ENCODE data around the gene RHOV.

RHOV gene

DNA sequence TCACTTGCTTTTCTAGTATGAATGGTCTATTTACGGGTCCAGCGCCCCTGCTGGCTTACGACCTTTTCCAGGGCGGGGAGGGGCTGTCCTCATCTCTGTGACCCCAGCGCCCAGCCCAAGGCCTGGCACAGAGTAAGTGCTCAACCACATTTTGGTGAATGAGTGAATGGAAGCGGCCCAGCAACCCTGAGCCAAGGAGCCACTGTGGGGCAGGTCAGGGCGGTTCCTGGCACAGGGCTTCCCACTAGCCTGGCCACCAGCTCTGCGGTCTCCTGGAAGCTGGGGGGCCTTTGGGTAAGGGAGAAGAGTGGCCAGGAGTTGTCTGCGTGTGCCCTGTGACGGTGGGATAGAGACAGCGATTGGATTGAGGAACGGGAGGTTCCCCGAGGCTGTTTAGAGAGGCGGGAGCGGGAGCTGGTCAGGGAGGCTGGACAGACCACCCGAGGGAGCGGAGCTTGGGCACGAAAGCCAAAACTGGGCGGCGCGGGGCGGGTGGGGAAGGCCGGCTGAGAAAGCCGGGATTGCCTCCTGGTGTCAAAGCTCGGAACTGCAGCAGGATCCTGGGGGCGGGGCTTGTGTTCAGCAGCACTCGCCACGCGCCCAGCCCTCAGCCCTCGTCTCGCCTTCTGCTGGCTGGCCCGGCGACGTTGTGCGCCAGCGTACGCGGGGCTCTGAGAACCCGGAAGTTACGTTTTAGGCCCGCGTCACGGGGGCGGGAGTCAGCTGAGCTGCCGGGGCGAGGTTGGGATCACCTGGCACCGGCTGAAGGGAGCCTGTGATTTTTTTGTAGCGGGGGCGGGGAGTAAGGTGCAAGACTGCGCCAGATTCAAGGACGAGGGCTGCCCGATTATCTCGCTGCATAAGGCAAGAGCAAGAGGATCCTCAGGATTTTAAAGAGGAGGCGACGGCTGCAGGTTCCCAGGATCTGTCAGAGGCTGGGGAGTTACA is 20.0 kb upstream of the RHOV start, which contains the start of gene VPS18:
TSS of gene VPS18 (plus strand) at position 718 of the 948 bp plus-strand sequence. CDS start 319 bp downstream, outside the sequence.
- H3K4me1 Mint-ChIP-seq (ENCODE audit: low read depth) = peaks cover 32% of the 10 kb centered on the region
- no peaks in the 10 kb centered on the region for H3K9me3 Mint-ChIP-seq
- H3K4me3 Mint-ChIP-seq = peak within 1 kb of the TSS; percentile 98
- H3K27ac Mint-ChIP-seq = peak within 1 kb of the TSS; percentile 96
- H3K27me3 Mint-ChIP-seq (ENCODE audit: low read depth) = no peaks in the 10 kb centered on the region
- peaks cover 20% of the 10 kb centered on the region for H3K36me3 Mint-ChIP-seq (ENCODE audit: low read depth)

DNA sequence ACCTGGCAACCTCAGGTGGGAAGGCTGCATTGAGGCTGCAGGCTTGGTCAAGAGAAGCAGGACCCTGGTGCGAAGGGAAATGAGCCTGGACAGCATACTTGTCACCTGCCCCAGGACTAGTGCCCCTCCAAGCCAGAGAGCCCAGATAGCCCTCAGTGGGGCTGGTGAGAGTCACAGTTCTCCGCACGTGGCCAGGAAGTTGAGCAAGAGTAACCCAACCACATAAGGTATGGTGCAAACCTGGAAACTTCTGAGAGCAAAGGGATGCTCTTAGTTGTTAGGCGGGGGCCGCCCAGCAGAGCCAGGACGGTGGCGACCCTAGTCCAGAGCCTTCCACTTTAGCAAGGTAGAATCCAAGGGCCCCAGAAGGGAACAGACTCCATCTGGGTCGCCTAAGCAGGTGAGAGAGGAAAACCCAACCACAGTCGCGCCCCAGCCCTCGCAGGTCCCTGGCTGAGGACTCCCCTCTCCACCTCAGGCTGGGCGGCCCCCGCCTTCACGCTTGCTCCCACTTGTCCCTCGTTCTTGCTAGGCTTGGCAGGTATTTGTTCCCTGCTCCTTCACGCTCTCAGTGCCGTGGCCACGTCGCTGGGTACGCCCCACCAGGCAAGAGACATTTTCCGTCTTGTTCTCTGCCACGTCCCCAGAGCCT is 19.1 kb upstream of the RHOV start:
- H3K9me3 Mint-ChIP-seq = no peaks in the 10 kb centered on the region
- peaks cover 32% of the 10 kb centered on the region for H3K4me1 Mint-ChIP-seq (ENCODE audit: low read depth)
- peak overlapping the region; percentile 96 for H3K27ac Mint-ChIP-seq
- peak overlapping the region; percentile 49 for H3K4me3 Mint-ChIP-seq
- peaks cover 16% of the 10 kb centered on the region for H3K36me3 Mint-ChIP-seq (ENCODE audit: low read depth)
- no peaks in the 10 kb centered on the region for H3K27me3 Mint-ChIP-seq (ENCODE audit: low read depth)

DNA sequence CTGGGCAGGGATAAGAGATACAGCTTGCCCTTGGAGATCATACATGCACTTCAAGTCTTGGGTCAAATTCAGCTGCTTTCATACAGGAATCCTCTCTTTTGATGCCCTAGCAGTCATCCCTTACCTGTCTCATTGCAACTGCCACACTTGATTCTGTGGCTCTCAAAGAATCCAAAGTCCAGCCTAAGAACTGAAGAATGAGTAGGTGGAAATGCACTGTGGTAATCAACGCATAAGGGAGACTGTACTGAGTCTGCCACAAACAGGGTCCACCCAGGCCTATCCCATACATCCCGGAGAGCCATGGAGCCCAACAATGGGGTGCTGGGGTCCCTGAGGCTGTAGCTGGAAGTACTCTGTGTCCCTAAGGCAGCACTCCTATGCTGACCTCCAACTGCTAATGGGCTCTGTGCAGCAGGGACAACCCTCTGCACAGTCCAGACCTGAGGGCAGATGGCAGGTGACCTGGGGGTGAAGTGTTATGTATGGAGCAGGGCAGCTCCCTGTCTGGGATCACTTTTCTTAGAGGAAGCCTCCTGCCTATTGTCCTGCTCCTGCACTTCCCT is 18.5 kb upstream of the RHOV start:
- Mint-ChIP-seq H3K27me3 (ENCODE audit: low read depth) (no peaks in the 10 kb centered on the region), H3K27ac (no peak overlapping the region), H3K36me3 (ENCODE audit: low read depth) (peaks cover 16% of the 10 kb centered on the region), H3K4me3 (no peak overlapping the region), H3K4me1 (ENCODE audit: low read depth) (peaks cover 32% of the 10 kb centered on the region), H3K9me3 (no peaks in the 10 kb centered on the region)

DNA sequence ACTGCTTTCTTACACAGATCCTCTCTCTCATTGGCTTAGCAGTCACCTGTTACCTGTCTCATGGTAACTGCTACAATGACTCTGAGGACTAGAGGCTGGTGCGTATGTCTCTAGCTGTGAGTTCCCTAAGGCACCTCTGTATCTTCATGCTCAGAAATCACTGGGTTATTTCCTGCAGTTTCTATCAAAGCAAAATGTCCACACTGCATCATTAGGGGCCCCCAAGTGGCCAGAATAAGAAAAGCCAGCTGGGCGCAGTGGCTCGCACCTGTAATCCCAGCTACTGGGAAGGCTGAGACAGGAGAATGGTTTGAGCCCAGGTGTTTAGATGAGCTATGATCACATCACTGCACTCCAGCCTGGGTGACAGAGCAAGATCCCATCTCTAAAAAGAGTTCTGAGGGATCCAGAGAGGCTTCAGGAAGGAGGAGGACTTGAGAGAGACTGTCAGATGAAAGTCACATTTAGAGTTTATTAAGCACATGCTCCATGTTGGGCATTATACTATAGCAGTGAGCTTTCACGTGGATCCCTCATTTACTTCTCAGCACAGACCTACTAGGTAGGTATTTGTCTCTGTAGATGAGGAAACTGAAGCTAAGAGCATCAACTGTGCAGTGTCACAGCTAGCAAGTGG is 17.9 kb upstream of the RHOV start:
- peak overlapping the region; percentile 58 for H3K27ac Mint-ChIP-seq
- no peaks in the 10 kb centered on the region for H3K9me3 Mint-ChIP-seq
- H3K36me3 Mint-ChIP-seq (ENCODE audit: low read depth) = peaks cover 13% of the 10 kb centered on the region
- H3K4me3 Mint-ChIP-seq = no peak overlapping the region
- peaks cover 32% of the 10 kb centered on the region for H3K4me1 Mint-ChIP-seq (ENCODE audit: low read depth)
- H3K27me3 Mint-ChIP-seq (ENCODE audit: low read depth) = no peaks in the 10 kb centered on the region

DNA sequence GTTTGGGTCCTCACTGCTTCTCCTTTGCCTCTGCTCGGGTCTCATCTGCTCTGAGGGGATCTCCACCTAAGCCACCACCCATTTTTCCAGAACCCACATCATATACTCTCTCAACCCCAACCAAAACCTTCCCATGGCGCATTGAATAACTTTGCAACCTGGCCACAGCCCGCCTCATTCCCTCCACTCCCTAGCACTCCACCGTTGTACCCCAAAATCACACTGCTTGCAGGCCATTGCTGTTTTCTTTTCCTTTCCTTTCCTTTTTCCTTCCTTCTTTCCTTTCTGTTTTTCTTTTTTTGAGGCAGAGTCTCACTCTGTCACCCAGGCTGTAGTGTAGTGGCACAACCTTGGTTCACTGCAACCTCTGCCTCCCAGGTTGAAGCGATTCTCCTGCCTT is 17.1 kb upstream of the RHOV start:
- Mint-ChIP-seq H3K36me3 (ENCODE audit: low read depth) (peaks cover 10% of the 10 kb centered on the region), H3K27me3 (ENCODE audit: low read depth) (no peaks in the 10 kb centered on the region), H3K27ac (no peak overlapping the region), H3K4me3 (no peak overlapping the region), H3K4me1 (ENCODE audit: low read depth) (peaks cover 35% of the 10 kb centered on the region), H3K9me3 (no peaks in the 10 kb centered on the region)

DNA sequence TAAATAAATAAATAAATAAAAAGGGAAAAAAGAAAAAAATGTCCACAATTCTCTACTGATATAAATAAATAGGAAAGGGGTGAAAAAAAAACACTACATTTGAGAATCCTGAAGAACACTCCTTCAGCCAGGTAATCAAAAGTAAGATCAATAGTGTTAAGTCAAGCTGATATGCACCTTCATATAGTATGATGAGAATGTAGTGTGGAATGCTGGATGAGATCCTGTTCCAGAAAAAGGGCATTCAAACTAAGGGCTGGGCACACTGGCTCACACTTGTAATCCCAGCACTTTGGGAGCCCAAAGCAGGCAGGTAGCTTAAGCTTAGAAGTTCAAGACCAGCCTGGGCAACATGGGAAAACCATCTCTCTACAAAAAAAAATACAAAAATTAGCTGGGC is 15.1 kb upstream of the RHOV start:
- Mint-ChIP-seq H3K27me3 (ENCODE audit: low read depth) (peaks cover 3% of the 10 kb centered on the region), H3K4me1 (ENCODE audit: low read depth) (peaks cover 30% of the 10 kb centered on the region), H3K27ac (no peak overlapping the region), H3K36me3 (ENCODE audit: low read depth) (no peaks in the 10 kb centered on the region), H3K4me3 (no peak overlapping the region), H3K9me3 (no peaks in the 10 kb centered on the region)

DNA sequence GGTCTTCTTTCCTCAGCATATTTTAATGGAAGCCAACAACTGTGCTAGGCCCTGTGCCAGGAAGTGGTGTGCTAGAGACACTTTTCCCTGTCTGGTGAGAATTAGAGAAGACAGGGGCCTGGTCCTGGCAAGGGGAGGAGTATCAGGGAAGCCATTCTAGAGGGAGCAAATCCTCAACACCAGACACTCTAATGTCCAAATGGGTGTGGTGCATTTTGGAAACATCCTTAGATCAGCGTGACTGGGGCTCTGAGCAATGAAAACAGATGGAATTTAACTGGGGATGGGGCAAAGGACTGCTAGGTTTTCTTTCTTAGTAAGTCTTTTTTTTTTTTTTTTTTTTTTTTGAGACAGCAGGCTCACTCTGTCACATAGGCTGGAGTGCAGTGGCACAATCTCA is 12.6 kb upstream of the RHOV start:
- Mint-ChIP-seq H3K27me3 (ENCODE audit: low read depth) (peaks cover 3% of the 10 kb centered on the region), H3K9me3 (no peaks in the 10 kb centered on the region), H3K4me1 (ENCODE audit: low read depth) (peaks cover 14% of the 10 kb centered on the region), H3K4me3 (no peak overlapping the region), H3K36me3 (ENCODE audit: low read depth) (no peaks in the 10 kb centered on the region), H3K27ac (no peak overlapping the region)

DNA sequence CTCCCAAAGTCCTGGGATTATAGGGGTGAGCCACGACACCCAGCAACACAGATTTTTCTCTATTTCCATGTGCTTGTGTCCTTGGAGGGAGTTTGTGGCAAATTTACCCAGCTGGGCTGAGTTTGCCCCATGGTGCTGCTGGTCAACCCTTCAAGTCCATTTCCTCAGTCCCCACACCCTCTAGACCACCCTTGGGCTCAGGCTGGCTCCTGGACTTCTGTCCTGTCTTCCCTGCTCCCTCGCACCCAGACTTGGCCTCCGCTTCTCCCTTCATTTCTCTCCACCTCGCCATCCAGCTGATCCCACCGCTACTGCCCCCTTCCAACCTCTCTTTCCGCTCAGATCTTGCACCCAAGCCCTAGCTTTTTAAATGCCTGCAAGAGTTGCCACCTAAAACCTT is 7.3 kb upstream of the RHOV start:
- no peak overlapping the region for H3K27ac Mint-ChIP-seq
- H3K36me3 Mint-ChIP-seq (ENCODE audit: low read depth) = no peaks in the 10 kb centered on the region
- H3K9me3 Mint-ChIP-seq = no peaks in the 10 kb centered on the region
- peaks cover 9% of the 10 kb centered on the region for H3K27me3 Mint-ChIP-seq (ENCODE audit: low read depth)
- no peak overlapping the region for H3K4me3 Mint-ChIP-seq
- H3K4me1 Mint-ChIP-seq (ENCODE audit: low read depth) = peaks cover 23% of the 10 kb centered on the region

DNA sequence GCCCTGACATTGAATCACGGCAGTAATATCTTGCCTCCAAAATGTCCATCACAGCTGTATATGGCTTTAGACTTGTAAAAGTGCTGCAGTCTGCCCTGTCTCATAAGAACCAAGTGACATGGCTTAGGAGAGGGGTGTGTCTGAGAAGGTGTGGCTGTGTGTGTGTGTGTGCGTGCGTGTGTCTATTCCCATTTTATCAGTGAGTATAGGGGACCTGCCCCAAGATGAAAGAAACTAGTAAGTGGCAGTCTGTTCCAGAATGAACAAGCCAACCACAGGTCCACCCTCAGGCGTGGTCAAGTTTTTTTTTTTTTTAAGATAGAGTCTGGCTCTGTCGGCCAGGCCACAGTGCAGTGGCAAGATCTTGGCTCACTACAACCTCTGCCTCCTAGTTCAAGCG is 5.6 kb upstream of the RHOV start:
- Mint-ChIP-seq H3K27me3 (ENCODE audit: low read depth) (peaks cover 7% of the 10 kb centered on the region), H3K36me3 (ENCODE audit: low read depth) (no peaks in the 10 kb centered on the region), H3K9me3 (no peaks in the 10 kb centered on the region), H3K4me3 (no peak overlapping the region), H3K4me1 (ENCODE audit: low read depth) (peaks cover 20% of the 10 kb centered on the region), H3K27ac (peak overlapping the region; percentile 5)

DNA sequence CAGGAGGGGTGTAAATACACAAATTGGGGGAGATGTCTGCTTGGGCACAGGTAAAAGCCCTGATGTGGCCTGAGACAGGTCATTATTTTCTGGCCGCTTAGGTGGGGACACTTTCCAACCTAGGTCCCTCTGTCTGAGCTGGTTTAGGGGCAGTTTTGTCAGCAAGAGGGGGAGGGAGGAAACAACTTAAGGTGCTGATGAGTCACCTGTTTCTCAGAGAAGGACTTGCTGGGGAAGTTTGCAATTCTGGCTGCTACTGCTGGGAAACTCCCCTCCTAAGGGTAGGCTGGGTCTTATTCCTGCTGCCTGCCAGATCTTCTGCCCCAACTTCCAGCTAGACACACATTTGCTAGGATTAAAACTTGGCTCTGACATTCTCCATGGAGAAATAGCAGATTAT is 4.8 kb upstream of the RHOV start:
- Mint-ChIP-seq H3K9me3 (no peaks in the 10 kb centered on the region), H3K4me3 (peak overlapping the region; percentile 32), H3K27ac (peak overlapping the region; percentile 75), H3K27me3 (ENCODE audit: low read depth) (peaks cover 13% of the 10 kb centered on the region), H3K4me1 (ENCODE audit: low read depth) (peaks cover 19% of the 10 kb centered on the region), H3K36me3 (ENCODE audit: low read depth) (peaks cover 1% of the 10 kb centered on the region)

DNA sequence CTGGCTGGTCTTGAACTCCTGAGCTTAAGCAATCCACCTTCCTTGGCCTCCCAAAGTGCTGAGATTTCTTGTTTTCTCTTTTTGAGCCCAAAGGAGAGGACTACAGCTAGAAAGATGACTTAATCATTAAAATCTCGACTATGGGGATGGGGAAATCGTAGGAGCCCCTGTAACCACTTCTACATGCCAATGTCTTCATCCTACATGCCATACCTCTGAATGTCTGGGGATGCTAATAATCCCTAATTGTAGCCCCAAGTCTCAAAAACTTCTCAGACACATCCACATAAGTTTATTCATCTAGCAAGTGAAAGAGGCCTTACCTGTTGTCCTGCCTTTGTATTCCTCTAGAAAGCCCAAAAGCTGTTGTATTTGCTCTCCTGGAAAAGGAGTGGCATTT is 3.7 kb upstream of the RHOV start:
- H3K36me3 Mint-ChIP-seq (ENCODE audit: low read depth) = peaks cover 1% of the 10 kb centered on the region
- H3K9me3 Mint-ChIP-seq = no peaks in the 10 kb centered on the region
- peaks cover 13% of the 10 kb centered on the region for H3K27me3 Mint-ChIP-seq (ENCODE audit: low read depth)
- H3K4me3 Mint-ChIP-seq = no peak overlapping the region
- no peak overlapping the region for H3K27ac Mint-ChIP-seq
- peaks cover 21% of the 10 kb centered on the region for H3K4me1 Mint-ChIP-seq (ENCODE audit: low read depth)

DNA sequence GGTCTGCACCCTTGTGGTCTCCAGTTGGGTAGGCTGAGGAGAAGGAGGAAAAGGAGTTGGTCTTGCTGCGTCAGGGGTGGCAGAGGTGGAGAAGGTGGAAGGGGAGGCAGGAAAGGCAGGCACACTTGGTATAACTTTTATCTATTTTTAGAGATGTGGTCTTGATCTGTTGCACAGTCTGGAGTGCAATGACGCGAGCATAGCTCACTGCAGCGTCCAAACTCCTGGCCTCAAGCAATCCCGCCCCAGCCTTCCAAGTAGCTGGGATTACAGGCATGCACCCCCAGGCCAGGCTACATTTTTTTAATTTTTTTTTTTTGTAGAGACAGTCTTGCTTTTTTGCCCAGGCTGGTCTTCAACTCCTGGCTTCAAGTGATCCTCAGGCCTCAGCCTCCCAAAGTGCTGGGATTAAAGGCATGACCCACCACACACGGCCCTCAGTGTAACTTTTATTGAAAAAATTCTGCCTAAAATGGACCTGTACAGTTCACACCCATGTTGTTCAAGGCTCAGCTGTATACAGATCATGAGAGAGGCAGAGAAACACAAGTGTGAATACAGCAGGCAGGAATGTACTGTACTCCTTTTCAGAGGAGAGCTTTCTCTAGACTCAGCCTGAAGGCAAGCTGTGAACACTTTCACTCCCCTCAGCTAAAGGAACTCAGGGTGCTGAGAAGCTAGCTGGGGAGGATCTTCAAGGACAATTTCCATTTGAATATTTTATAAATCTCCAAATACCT is 2.1 kb upstream of the RHOV start:
- peaks cover 1% of the 10 kb centered on the region for H3K36me3 Mint-ChIP-seq (ENCODE audit: low read depth)
- H3K27me3 Mint-ChIP-seq (ENCODE audit: low read depth) = peaks cover 14% of the 10 kb centered on the region
- H3K4me1 Mint-ChIP-seq (ENCODE audit: low read depth) = peaks cover 28% of the 10 kb centered on the region
- no peak overlapping the region for H3K27ac Mint-ChIP-seq
- H3K9me3 Mint-ChIP-seq = no peaks in the 10 kb centered on the region
- no peak overlapping the region for H3K4me3 Mint-ChIP-seq

DNA sequence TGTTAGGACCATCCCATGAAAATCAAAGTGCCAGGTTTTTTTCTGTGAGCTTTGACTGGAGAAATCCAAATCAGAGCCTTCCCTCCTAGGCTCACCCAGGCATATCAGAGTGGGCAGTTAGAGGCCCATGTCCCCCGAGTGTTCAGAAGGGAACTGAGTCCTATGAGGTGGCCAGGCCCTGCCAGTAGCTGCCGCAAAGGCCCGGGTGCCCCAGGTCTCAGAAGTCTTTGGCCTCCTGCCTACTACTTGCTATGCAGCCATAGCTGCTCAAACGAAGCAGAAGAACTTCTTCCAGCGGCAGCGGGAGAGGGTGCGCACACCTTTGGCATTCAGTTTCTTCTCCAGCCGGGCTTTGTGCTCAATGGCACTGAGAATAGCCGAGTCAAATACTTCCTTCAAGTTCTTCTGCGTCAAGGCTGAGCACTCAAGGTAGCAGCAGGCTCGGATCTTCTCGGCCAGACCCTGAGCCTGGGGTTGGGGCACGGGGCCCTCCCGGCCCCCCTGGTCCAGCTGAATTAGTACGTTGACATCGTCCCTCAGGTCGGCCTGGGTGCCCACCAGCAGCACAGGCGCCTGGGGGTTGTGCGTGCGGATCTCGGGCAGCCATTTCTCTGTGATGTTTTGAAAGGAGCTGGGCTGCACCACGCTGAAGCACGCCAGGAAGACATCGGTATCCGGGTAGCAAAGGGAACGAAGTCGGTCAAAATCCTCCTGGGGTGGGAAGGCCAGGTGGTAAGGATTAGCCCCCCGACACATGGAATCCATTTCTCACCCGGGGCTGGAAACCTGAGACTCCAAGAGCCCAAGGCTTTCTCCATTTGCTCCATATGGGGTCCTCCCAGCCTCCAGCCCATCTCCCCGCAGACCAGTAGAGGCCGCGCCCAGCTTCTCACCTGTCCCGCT is 992 bp downstream of the RHOV start:
- Mint-ChIP-seq H3K27ac (no peak overlapping the region), H3K9me3 (no peaks in the 10 kb centered on the region), H3K4me3 (peak overlapping the region; percentile 69), H3K27me3 (ENCODE audit: low read depth) (peaks cover 13% of the 10 kb centered on the region), H3K36me3 (ENCODE audit: low read depth) (peaks cover 1% of the 10 kb centered on the region), H3K4me1 (ENCODE audit: low read depth) (peaks cover 21% of the 10 kb centered on the region)
